ENCODE data around the gene GFRA4. TPM values are rescaled to one million over a fixed set of nuclear protein-coding genes. Genes with fewer than 3 reads are reported as not detected.

GFRA4 gene
- total RNA-seq, 1 experiment from 2014 or later: not detected

GRCh38 chr20:3614466-3614865 is 48.7 kb downstream of the GFRA4 start:
- POLR2A ChIA-PET: no interaction called here
- Mint-ChIP-seq H3K36me3 (no peaks in the 10 kb centered on the region), H3K4me1 (peaks cover 10% of the 10 kb centered on the region), H3K27me3 (ENCODE audit: low read depth) (no peaks in the 10 kb centered on the region), H3K4me3 (no peak overlapping the region), H3K9me3 (no peaks in the 10 kb centered on the region), H3K27ac (no peak overlapping the region)
- ATAC-seq (no peak), DNase-seq (ENCODE audit: low spot score) (no peak)
- no peak for TF ChIP-seq CREB1 (CRISPR knock-in tag; IDR thresholded peaks at IDR 0.05)
- TF ChIP-seq USF1 (CRISPR knock-in tag; IDR thresholded peaks at IDR 0.05): no peak
- no peak for TF ChIP-seq ZNF425 (CRISPR knock-in tag; conservative IDR thresholded peaks at IDR 0.05)
- TF ChIP-seq MLX (CRISPR knock-in tag; IDR thresholded peaks at IDR 0.05): no peak
- TF ChIP-seq STAT6 (CRISPR knock-in tag; conservative IDR thresholded peaks at IDR 0.05; ENCODE audit: low read depth): no peak
- no peak for TF ChIP-seq RELA (CRISPR knock-in tag; IDR thresholded peaks at IDR 0.05; ENCODE audit: borderline replicate concordance)
- no peak for TF ChIP-seq ESRRA (CRISPR knock-in tag; IDR thresholded peaks at IDR 0.05; ENCODE audit: borderline replicate concordance)
- TF ChIP-seq SMAD4 (CRISPR knock-in tag; IDR thresholded peaks at IDR 0.05): no peak
- CTCF ChIA-PET: interaction anchor here (0.7 to 1.4 kb wide), 3 partner anchors 51 to 102 kb away, joined by 3 to 9 read pairs (median 3); no protein-coding TSS in a partner anchor

- no peaks in the 10 kb centered on the region for H3K9me3 Mint-ChIP-seq
- H3K27ac Mint-ChIP-seq: no peak overlapping the region
- no peak for DNase-seq (ENCODE audit: low spot score)
- no peak for ATAC-seq
- no peaks in the 10 kb centered on the region for H3K27me3 Mint-ChIP-seq (ENCODE audit: low read depth)
- no peak overlapping the region for H3K4me3 Mint-ChIP-seq
- peaks cover 10% of the 10 kb centered on the region for H3K4me1 Mint-ChIP-seq
- no peaks in the 10 kb centered on the region for H3K36me3 Mint-ChIP-seq
- ChIA-PET CTCF (interaction anchor here (0.7 to 1.9 kb wide), 8 partner anchors 34 to 136 kb away, joined by 3 to 9 read pairs (median 5); no protein-coding TSS in a partner anchor), POLR2A (no interaction called here)
- TF ChIP-seq GTF2I (CRISPR knock-in tag; conservative IDR thresholded peaks at IDR 0.05) (no peak), PRDM15 (CRISPR knock-in tag; IDR thresholded peaks at IDR 0.05) (no peak), IRF1 (CRISPR knock-in tag; IDR thresholded peaks at IDR 0.05) (no peak), AFF4 (CRISPR knock-in tag; IDR thresholded peaks at IDR 0.05; ENCODE audit: borderline replicate concordance) (no peak), ZNF281 (CRISPR knock-in tag; IDR thresholded peaks at IDR 0.05) (no peak)
Measured at GRCh38 chr20:3613821-3614440, 49.3 kb downstream of the GFRA4 start.

All from WTC11 (cell line).